GM23338 (cell line): ENCODE data around the gene CHPF. TPM values are rescaled to one million over a fixed set of nuclear protein-coding genes. Genes with fewer than 3 reads are reported as not detected.

Experiments used
- ATAC-seq: fragments of 200-7000 bp; cut with Tn5 transposase; 3 replicates; pipeline ENCODE4 v1.9.1; 2020
- DNase-seq: peaks from one replicate; pipeline ENCODE4 v3.0.0-alpha.2; 2015; ENCODE audit warnings: low spot score
- H2AFZ ChIP-seq: fragments of 200-600 bp; sonication (generic); 2 replicates; pipeline ENCODE4 v1.8.0; 2016; ENCODE audit warnings: antibody characterized with exemption, mild to moderate bottlenecking, moderate library complexity
- H3F3A ChIP-seq: fragments of 200-600 bp; sonication (generic); replicated peaks from 2 replicates; pipeline ENCODE4 v1.8.0; 2017; ENCODE audit warnings: antibody characterized with exemption, mixed run types, low read depth
- H3K27ac ChIP-seq: fragments of 200-600 bp; sonication (generic); 2 replicates; pipeline ENCODE4 v1.6.1; 2016; ENCODE audit warnings: low read depth
- H3K27me3 ChIP-seq: fragments of 200-600 bp; sonication (generic); 2 replicates; pipeline ENCODE4 v1.8.0; 2016; ENCODE audit warnings: mild to moderate bottlenecking, mixed run types, moderate library complexity; ENCODE audit not compliant: insufficient read depth
- H3K36me3 ChIP-seq: fragments of 200-600 bp; sonication (generic); 2 replicates; pipeline ENCODE4 v1.8.0; 2016; ENCODE audit warnings: mild to moderate bottlenecking; ENCODE audit not compliant: insufficient read depth
- H3K4me1 ChIP-seq: fragments of 200-600 bp; sonication (generic); 2 replicates; pipeline ENCODE4 v1.8.0; 2016; ENCODE audit warnings: mild to moderate bottlenecking, moderate library complexity; ENCODE audit not compliant: insufficient read depth
- H3K4me2 ChIP-seq: fragments of 200-600 bp; sonication (generic); 2 replicates; pipeline ENCODE4 v1.7.1; 2017; ENCODE audit warnings: mixed run types
- H3K4me3 ChIP-seq: fragments of 200-600 bp; sonication (generic); 2 replicates; pipeline ENCODE4 v1.6.1; 2016; ENCODE audit warnings: mixed run types
- H3K79me2 ChIP-seq: fragments of 200-600 bp; sonication (generic); replicated peaks from 2 replicates; pipeline ENCODE4 v1.8.0; 2017; ENCODE audit warnings: mild to moderate bottlenecking; ENCODE audit not compliant: insufficient read depth
- H3K9me2 ChIP-seq: fragments of 200-600 bp; sonication (generic); 2 replicates; pipeline ENCODE4 v1.8.0; 2017; ENCODE audit not compliant: insufficient read depth
- H4K20me1 ChIP-seq: fragments of 200-600 bp; sonication (generic); replicated peaks from 2 replicates; pipeline ENCODE4 v1.8.0; 2017; ENCODE audit warnings: mild to moderate bottlenecking; ENCODE audit not compliant: insufficient read depth
- H3K27ac Mint-ChIP-seq: 2 replicates; pipeline ENCODE4 v1.8.0; 2020; ENCODE audit warnings: inconsistent platforms, mild to moderate bottlenecking, moderate library complexity, mixed read lengths
- H3K27me3 Mint-ChIP-seq: 3 replicates; pipeline ENCODE4 v1.8.0; 2022; ENCODE audit warnings: low read depth, mild to moderate bottlenecking, moderate library complexity, mixed read lengths, inconsistent platforms; ENCODE audit not compliant: insufficient read depth, poor library complexity
- H3K36me3 Mint-ChIP-seq: 3 replicates; pipeline ENCODE4 v1.8.0; 2021; ENCODE audit warnings: low read depth, mild to moderate bottlenecking, inconsistent platforms, moderate library complexity, mixed read lengths
- H3K4me1 Mint-ChIP-seq: 3 replicates; pipeline ENCODE4 v1.8.0; 2020; ENCODE audit warnings: mild to moderate bottlenecking, inconsistent platforms, mixed read lengths
- H3K4me3 Mint-ChIP-seq: 3 replicates; pipeline ENCODE4 v1.8.0; 2021; ENCODE audit warnings: moderate library complexity, mild to moderate bottlenecking, inconsistent platforms, mixed read lengths
- H3K9me3 Mint-ChIP-seq: 3 replicates; pipeline ENCODE4 v1.8.0; 2020; ENCODE audit warnings: moderate library complexity, mild to moderate bottlenecking, inconsistent platforms, mixed read lengths
- CREB1 ChIP-seq: fragments of 250-450 bp; sonication (Bioruptor Pico); IDR thresholded peaks from 2 replicates; pipeline ENCODE4 v1.5.0; 2020; ENCODE audit warnings: low read depth, mild to moderate bottlenecking, moderate library complexity
- CTCF ChIP-seq, 2 experiments: fragments of 200-600 bp in 1 of 2; sonication (generic) in 1 of 2; conservative IDR thresholded peaks; 2 replicates each; pipeline versions ENCODE4 v1.5.1 to v1.6.1; 2016 to 2017; ENCODE audit warnings: antibody characterized with exemption in 2 of 2, low read depth in 2 of 2, mild to moderate bottlenecking in 2 of 2, moderate library complexity in 1 of 2
- ETS1 ChIP-seq: IDR thresholded peaks from 2 replicates; pipeline ENCODE4 v1.6.1; 2016; ENCODE audit warnings: antibody characterized with exemption
- EZH2 ChIP-seq: fragments of 200-600 bp; sonication (generic); IDR thresholded peaks from one replicate; pipeline ENCODE4 v1.8.0; 2017; ENCODE audit warnings: antibody characterized with exemption, mild to moderate bottlenecking, low read depth; ENCODE audit not compliant: unreplicated experiment
- EZH2phosphoT487 ChIP-seq: fragments of 200-600 bp; sonication (generic); IDR thresholded peaks from one replicate; pipeline ENCODE4 v1.8.1; 2018; ENCODE audit warnings: antibody characterized with exemption; ENCODE audit not compliant: unreplicated experiment
- JUNB ChIP-seq: IDR thresholded peaks from one replicate; pipeline ENCODE4 v1.6.1; 2016; ENCODE audit warnings: antibody characterized with exemption; ENCODE audit not compliant: unreplicated experiment
- NANOG ChIP-seq: IDR thresholded peaks from 2 replicates; pipeline ENCODE4 v1.6.1; 2016; ENCODE audit warnings: antibody characterized with exemption, borderline replicate concordance
- POLR2AphosphoS5 ChIP-seq: IDR thresholded peaks from 2 replicates; pipeline ENCODE4 v1.6.1; 2016; ENCODE audit warnings: antibody characterized with exemption, low read depth
- REST ChIP-seq: IDR thresholded peaks from one replicate; pipeline ENCODE4 v1.6.1; 2018; ENCODE audit warnings: antibody characterized with exemption; ENCODE audit not compliant: unreplicated experiment
- STAT1 ChIP-seq: IDR thresholded peaks from one replicate; pipeline ENCODE4 v1.6.1; 2016; ENCODE audit warnings: antibody characterized with exemption; ENCODE audit not compliant: unreplicated experiment
- ZNF114 ChIP-seq: fragments of 250-450 bp; sonication (Bioruptor Pico); IDR thresholded peaks from 2 replicates; pipeline ENCODE4 v1.5.0; 2020; ENCODE audit warnings: mild to moderate bottlenecking, moderate library complexity
- ZNF331 ChIP-seq: fragments of 250-450 bp; sonication (Bioruptor Pico); IDR thresholded peaks from 2 replicates; pipeline ENCODE4 v1.5.0; 2020; ENCODE audit warnings: low read depth, mild to moderate bottlenecking, moderate library complexity
- ZNF462 ChIP-seq: fragments of 250-450 bp; sonication (Bioruptor Pico); IDR thresholded peaks from 2 replicates; pipeline ENCODE4 v1.5.0; 2020; ENCODE audit warnings: mild to moderate bottlenecking, moderate library complexity
- long read RNA-seq: library from polyadenylated mRNA; unstranded; transcript quantifications from one replicate; pipeline ENCODE4 v2.0.0, GENCODE V29; 2020; ENCODE audit not compliant: unreplicated experiment
- polyA plus RNA-seq: library from polyadenylated mRNA; unstranded; fragments of >200 nt; fragmentation: Nextera tagmentation; extraction: Ambion mirVana; gene quantifications from 2 replicates; pipeline ENCODE4 v1.2.1, GENCODE V29; 2016
- total RNA-seq: library from RNA; depleted of rRNA; stranded (reverse); fragments of >200 nt; shearing (Covaris generic); gene quantifications from 2 replicates; pipeline ENCODE4 v1.2.3, GENCODE V29; 2014; rRNA removed

The CHPF gene
- 232 and 252 TPM in 2 replicates for total RNA-seq
- 34.4 and 36.5 TPM in 2 replicates for polyA plus RNA-seq
- long read RNA-seq, transcript CHPF-202 (2 exons, 1,079 nt): minor isoform, 5 of 17 reads
- long read RNA-seq, transcript CHPF-201 (4 exons, 3,013 nt): major isoform, 8 of 17 reads
- long read RNA-seq, partial matches to known transcripts: 4 of 17 reads
- long read RNA-seq, other reads (novel, unspliced or antisense): 0 of 17 reads

GRCh38 chr2:219543596-219544358 is at the start of gene CHPF, which contains the start of gene TMEM198:
Gene CHPF, minus strand, starts transcription at chr2:219543809. Its CDS starts 271 bp downstream, at chr2:219543538.
Gene TMEM198, plus strand, starts transcription at chr2:219544028. Its CDS starts 700 bp downstream, at chr2:219544728.
- Mint-ChIP-seq H3K27ac (peak within 1 kb of the TSS; percentile 74), H3K9me3 (no peaks in the 10 kb centered on the region; the same call in 2 of the 3 replicates), H3K4me3 (peak within 1 kb of the TSS; percentile 93), H3K4me1 (peaks cover 22% of the 10 kb centered on the region), H3K36me3 (peaks cover 45% of the 10 kb centered on the region), H3K27me3 (peaks cover 28% of the 10 kb centered on the region)
- peaks cover 9% of the 10 kb centered on the region; the same call in 1 of the 2 replicates for H3K27me3 ChIP-seq
- H3K4me2 ChIP-seq: peak within 1 kb of the TSS; percentile 99
- DNase-seq (peak; percentile 99), ATAC-seq (peak; percentile 72)
- no peaks in the 10 kb centered on the region for H3K9me2 ChIP-seq
- H3K27ac ChIP-seq: peak within 1 kb of the TSS; percentile 59; the same call in 1 of the 2 replicates
- H2AFZ ChIP-seq: peak within 1 kb of the TSS; percentile 90
- peaks cover 15% of the 10 kb centered on the region for H3F3A ChIP-seq
- peaks cover 14% of the 10 kb centered on the region for H3K79me2 ChIP-seq
- peaks cover 9% of the 10 kb centered on the region for H3K36me3 ChIP-seq
- TF ChIP-seq ZNF462: no peak
- TF ChIP-seq EZH2: no peak
- no peak for TF ChIP-seq EZH2phosphoT487
- TF ChIP-seq NANOG: no peak
- no peak for TF ChIP-seq JUNB
- TF ChIP-seq ETS1: 0 out of 2 replicates have a peak, but pooled peaks have one; percentile 20
- peak; percentile 92 for TF ChIP-seq REST
- peak; percentile 85 for TF ChIP-seq POLR2AphosphoS5
- no peak for TF ChIP-seq ZNF331
- TF ChIP-seq ZNF114: no peak
- TF ChIP-seq CTCF (conservative IDR thresholded peaks at IDR 0.05; ENCODE audit: low read depth in 2 of 2): no peak
- no peak for TF ChIP-seq STAT1
- TF ChIP-seq CREB1 (CRISPR knock-in tag): peak; percentile 99
- peaks cover 20% of the 10 kb centered on the region for H4K20me1 ChIP-seq
- peaks cover 9% of the 10 kb centered on the region for H3K4me1 ChIP-seq
- peak within 1 kb of the TSS; percentile 96 for H3K4me3 ChIP-seq
